HEK293 (cell line): Measurements from ENCODE around the gene PHYHD1.

ENCODE experiments used
- CTCF ChIA-PET: fragments of 350-600 bp; formaldehyde crosslinking; extraction: SDS; loops from one replicate; lab custom pipeline; 2021; ENCODE audit warnings: antibody characterized with exemption; lab: Yijun Ruan, JAX
- POLR2A ChIA-PET: fragments of 300-600 bp; formaldehyde crosslinking; extraction: SDS; loops from one replicate; lab custom pipeline; 2020; ENCODE audit warnings: antibody characterized with exemption, inconsistent platforms; lab: Yijun Ruan, JAX
- H3K27ac ChIP-seq: fragments of 200-500 bp; sonication (Bioruptor generic); 2 replicates; pipeline ENCODE4 v1.5.1; 2014; ENCODE audit warnings: low read depth, low read length, control low read depth, inconsistent platforms; ENCODE audit errors: extremely low read depth
- H3K36me3 ChIP-seq, 2 experiments: fragments of 200-500 bp in 1 of 2; sonication (Bioruptor generic) in 1 of 2; 1 replicate in 1 of 2; 2 replicates in 1 of 2; pipeline ENCODE4 v1.5.1; 2014 to 2017; ENCODE audit warnings: inconsistent platforms in 2 of 2, low read length in 2 of 2; ENCODE audit not compliant: control insufficient read depth in 2 of 2, insufficient read depth in 1 of 2
- H3K4me1 ChIP-seq: fragments of 200-500 bp; sonication (Bioruptor generic); 2 replicates; pipeline ENCODE4 v1.5.1; 2014; ENCODE audit warnings: mild to moderate bottlenecking, low read length, inconsistent platforms; ENCODE audit not compliant: control insufficient read depth, insufficient read depth
- H3K4me3 ChIP-seq: 2 replicates; pipeline ENCODE4 v1.5.1; 2011; ENCODE audit warnings: low read depth, mild to moderate bottlenecking, control low read depth, low read length, moderate library complexity
- H3K9me3 ChIP-seq: fragments of 200-500 bp; sonication (Bioruptor generic); 2 replicates; pipeline ENCODE4 v1.5.1; 2014; ENCODE audit warnings: low read depth, low read length, inconsistent platforms; ENCODE audit not compliant: control insufficient read depth, insufficient read depth
- CTCF ChIP-seq: fragments of 450-650 bp; formaldehyde crosslinking; IDR thresholded peaks from 2 replicates; pipeline ENCODE4 v1.5.1; 2016; ENCODE audit warnings: missing biosample characterization, missing genetic modification characterization
- GFI1B ChIP-seq: fragments of 450-650 bp; formaldehyde crosslinking; IDR thresholded peaks from 2 replicates; pipeline ENCODE4 v1.5.1; 2016; ENCODE audit warnings: missing biosample characterization, missing genetic modification characterization
- GLI2 ChIP-seq: fragments of 450-650 bp; formaldehyde crosslinking; IDR thresholded peaks from 2 replicates; pipeline ENCODE4; 2017; ENCODE audit warnings: missing biosample characterization, missing genetic modification characterization, low read depth, borderline replicate concordance
- MZF1 ChIP-seq: fragments of 450-650 bp; formaldehyde crosslinking; IDR thresholded peaks from 2 replicates; pipeline ENCODE4 v1.5.1; 2017; ENCODE audit warnings: missing biosample characterization, missing genetic modification characterization, borderline replicate concordance
- OSR2 ChIP-seq: fragments of 450-650 bp; formaldehyde crosslinking; IDR thresholded peaks from 2 replicates; pipeline ENCODE4 v1.5.1; 2016; ENCODE audit warnings: missing biosample characterization, missing genetic modification characterization
- PRDM10 ChIP-seq: fragments of 450-650 bp; formaldehyde crosslinking; IDR thresholded peaks from 2 replicates; pipeline ENCODE4 v1.5.1; 2016; ENCODE audit warnings: missing biosample characterization, missing genetic modification characterization
- PRDM4 ChIP-seq: fragments of 450-650 bp; formaldehyde crosslinking; IDR thresholded peaks from 2 replicates; pipeline ENCODE4 v1.5.1; 2017; ENCODE audit warnings: missing biosample characterization, missing genetic modification characterization
- PRDM6 ChIP-seq: fragments of 450-650 bp; formaldehyde crosslinking; IDR thresholded peaks from 2 replicates; pipeline ENCODE4 v1.5.1; 2017; ENCODE audit warnings: missing biosample characterization, missing genetic modification characterization
- SALL2 ChIP-seq: fragments of 450-650 bp; formaldehyde crosslinking; IDR thresholded peaks from 2 replicates; pipeline ENCODE4 v1.5.0; 2017; ENCODE audit warnings: missing biosample characterization, mild to moderate bottlenecking, missing genetic modification characterization, borderline replicate concordance
- SP7 ChIP-seq: fragments of 450-650 bp; formaldehyde crosslinking; IDR thresholded peaks from 2 replicates; pipeline ENCODE4 v1.5.1; 2016; ENCODE audit warnings: missing biosample characterization, missing genetic modification characterization
- TRIM28 ChIP-seq: IDR thresholded peaks from 2 replicates; pipeline ENCODE4 v1.6.1; 2011; ENCODE audit warnings: low read length, control low read depth, borderline replicate concordance
- YY1 ChIP-seq: fragments of 450-650 bp; formaldehyde crosslinking; IDR thresholded peaks from 2 replicates; pipeline ENCODE4 v1.5.1; 2018; ENCODE audit warnings: missing biosample characterization, missing genetic modification characterization
- ZBTB17 ChIP-seq: fragments of 450-650 bp; formaldehyde crosslinking; IDR thresholded peaks from 2 replicates; pipeline ENCODE4 v1.5.1; 2016; ENCODE audit warnings: missing biosample characterization, missing genetic modification characterization
- ZBTB48 ChIP-seq: fragments of 450-650 bp; formaldehyde crosslinking; IDR thresholded peaks from 2 replicates; pipeline ENCODE4 v1.5.1; 2016; ENCODE audit warnings: missing biosample characterization, missing genetic modification characterization
- ZBTB8A ChIP-seq: fragments of 450-650 bp; formaldehyde crosslinking; IDR thresholded peaks from 2 replicates; pipeline ENCODE4 v1.5.1; 2016; ENCODE audit warnings: missing biosample characterization, missing genetic modification characterization
- ZEB2 ChIP-seq: fragments of 450-650 bp; formaldehyde crosslinking; IDR thresholded peaks from 2 replicates; pipeline ENCODE4 v1.5.1; 2016; ENCODE audit warnings: missing biosample characterization, missing genetic modification characterization
- ZFP41 ChIP-seq: fragments of 450-650 bp; formaldehyde crosslinking; IDR thresholded peaks from 2 replicates; pipeline ENCODE4 v1.5.1; 2016; ENCODE audit warnings: missing biosample characterization, missing genetic modification characterization, borderline replicate concordance
- ZNF423 ChIP-seq: fragments of 450-650 bp; formaldehyde crosslinking; IDR thresholded peaks from 2 replicates; pipeline ENCODE4 v1.5.1; 2016; ENCODE audit warnings: missing biosample characterization, missing genetic modification characterization
- ZNF530 ChIP-seq: fragments of 450-650 bp; formaldehyde crosslinking; IDR thresholded peaks from 2 replicates; pipeline ENCODE4 v1.5.1; 2016; ENCODE audit warnings: low read depth, missing biosample characterization, missing genetic modification characterization
- ZNF626 ChIP-seq: fragments of 450-650 bp; sonication (Bioruptor Pico); formaldehyde crosslinking; IDR thresholded peaks from 2 replicates; pipeline ENCODE4 v1.5.1; 2018; ENCODE audit warnings: missing biosample characterization, missing genetic modification characterization, inconsistent platforms
- ZNF645 ChIP-seq: fragments of 450-650 bp; formaldehyde crosslinking; IDR thresholded peaks from 2 replicates; pipeline ENCODE4; 2016; ENCODE audit warnings: missing biosample characterization, missing genetic modification characterization
- ZNF654 ChIP-seq: fragments of 450-650 bp; formaldehyde crosslinking; IDR thresholded peaks from 2 replicates; pipeline ENCODE4 v1.5.1; 2016; ENCODE audit warnings: low read depth, missing biosample characterization, missing genetic modification characterization
- ZNF768 ChIP-seq: fragments of 450-650 bp; formaldehyde crosslinking; IDR thresholded peaks from 2 replicates; pipeline ENCODE4 v1.5.1; 2018; ENCODE audit warnings: missing biosample characterization, mild to moderate bottlenecking, missing genetic modification characterization
- ZSCAN30 ChIP-seq: fragments of 450-650 bp; IDR thresholded peaks from 2 replicates; pipeline ENCODE4 v1.5.1; 2018; ENCODE audit warnings: missing biosample characterization, mild to moderate bottlenecking, missing genetic modification characterization, moderate library complexity

The PHYHD1 gene

DNA sequence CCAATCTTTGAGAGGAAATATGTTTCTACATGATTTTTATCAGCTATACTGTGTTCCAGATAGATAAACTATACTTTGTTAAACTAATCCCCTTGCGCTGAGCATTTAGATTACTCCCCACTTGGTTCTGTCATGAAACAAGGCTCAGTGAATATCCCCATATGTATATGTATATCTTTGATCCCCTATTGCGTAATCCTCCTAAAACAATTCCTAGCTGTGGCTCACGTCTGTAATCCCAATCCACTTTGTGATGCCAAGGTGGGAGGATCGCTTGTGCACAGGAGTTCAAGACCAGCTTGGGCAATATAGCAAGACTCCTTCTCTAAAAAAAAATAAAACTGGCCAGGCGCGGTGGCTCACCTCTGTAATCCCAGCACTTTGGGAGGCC is 2.7 kb downstream of the PHYHD1 start:
- H3K9me3 ChIP-seq, result no peaks in the 10 kb centered on the region
- ChIA-PET CTCF (interaction anchor here (1.1 to 3.0 kb wide), 4 partner anchors 60 to 190 kb away, joined by 3 to 12 read pairs (median 8); partner anchors contain the start of gene ENDOG), POLR2A (no interaction called here)
- no peaks in the 10 kb centered on the region for H3K36me3 ChIP-seq
- H3K27ac ChIP-seq, result no peak overlapping the region
- H3K4me1 ChIP-seq, result no peaks in the 10 kb centered on the region
- no peak overlapping the region for H3K4me3 ChIP-seq
- TF ChIP-seq YY1 (tag by site-specific recombination) (no peak), PRDM6 (tag by site-specific recombination) (no peak), ZNF530 (no peak), ZNF768 (no peak), ZNF654 (tag by site-specific recombination) (no peak), ZNF626 (no peak), MZF1 (tag by site-specific recombination) (peak; percentile 96)

- H3K27ac ChIP-seq, result no peak overlapping the region
- POLR2A ChIA-PET, result interaction anchor here (0.6 to 1.1 kb wide), 2 partner anchors 49 to 76 kb away, joined by 3 to 4 read pairs; no protein-coding TSS in a partner anchor
- no peaks in the 10 kb centered on the region for H3K36me3 ChIP-seq
- no peaks in the 10 kb centered on the region for H3K4me1 ChIP-seq
- H3K4me3 ChIP-seq, result no peak overlapping the region
- CTCF ChIA-PET, result interaction anchor here (0.5 to 4.3 kb wide), 53 partner anchors 8 to 1740 kb away, joined by 3 to 94 read pairs (median 4); partner anchors contain the start of genes DOLK, ENDOG, KYAT1 and LRRC8A
- no peaks in the 10 kb centered on the region for H3K9me3 ChIP-seq
- peak; percentile 34; the same call in 1 of the 2 replicates for TF ChIP-seq SP7 (tag by site-specific recombination)
- no peak for TF ChIP-seq GLI2 (tag by site-specific recombination)
- TF ChIP-seq GFI1B, result no peak
- TF ChIP-seq OSR2 (tag by site-specific recombination), result no peak
- peak; percentile 65 for TF ChIP-seq CTCF (tag by site-specific recombination)
- 0 out of 2 replicates have a peak, but pooled peaks have one; percentile 31 for TF ChIP-seq ZBTB8A (tag by site-specific recombination)
- peak; percentile 77 for TF ChIP-seq PRDM4 (tag by site-specific recombination)
- TF ChIP-seq ZEB2 (tag by site-specific recombination), result peak; percentile 65
- TF ChIP-seq SALL2 (tag by site-specific recombination), result no peak
- no peak for TF ChIP-seq TRIM28
- no peak for TF ChIP-seq ZFP41 (tag by site-specific recombination)
- no peak for TF ChIP-seq ZNF423 (tag by site-specific recombination)
- peak; percentile 90 for TF ChIP-seq ZNF654 (tag by site-specific recombination)
- no peak for TF ChIP-seq ZNF645
- no peak for TF ChIP-seq PRDM10 (tag by site-specific recombination)
- no peak for TF ChIP-seq ZBTB48 (tag by site-specific recombination)
- peak; percentile 29; the same call in 1 of the 2 replicates for TF ChIP-seq ZBTB17
- no peak for TF ChIP-seq ZSCAN30 (tag by site-specific recombination)
These were observed 7.1 kb downstream of the PHYHD1 start for GRCh38 chr9:128927731-128928411.
